ENCODE results near the gene CRTAC1.
A peak's percentile ranks its signal among the peaks of the same experiment; 100 is the strongest.

CRTAC1 gene

DNA sequence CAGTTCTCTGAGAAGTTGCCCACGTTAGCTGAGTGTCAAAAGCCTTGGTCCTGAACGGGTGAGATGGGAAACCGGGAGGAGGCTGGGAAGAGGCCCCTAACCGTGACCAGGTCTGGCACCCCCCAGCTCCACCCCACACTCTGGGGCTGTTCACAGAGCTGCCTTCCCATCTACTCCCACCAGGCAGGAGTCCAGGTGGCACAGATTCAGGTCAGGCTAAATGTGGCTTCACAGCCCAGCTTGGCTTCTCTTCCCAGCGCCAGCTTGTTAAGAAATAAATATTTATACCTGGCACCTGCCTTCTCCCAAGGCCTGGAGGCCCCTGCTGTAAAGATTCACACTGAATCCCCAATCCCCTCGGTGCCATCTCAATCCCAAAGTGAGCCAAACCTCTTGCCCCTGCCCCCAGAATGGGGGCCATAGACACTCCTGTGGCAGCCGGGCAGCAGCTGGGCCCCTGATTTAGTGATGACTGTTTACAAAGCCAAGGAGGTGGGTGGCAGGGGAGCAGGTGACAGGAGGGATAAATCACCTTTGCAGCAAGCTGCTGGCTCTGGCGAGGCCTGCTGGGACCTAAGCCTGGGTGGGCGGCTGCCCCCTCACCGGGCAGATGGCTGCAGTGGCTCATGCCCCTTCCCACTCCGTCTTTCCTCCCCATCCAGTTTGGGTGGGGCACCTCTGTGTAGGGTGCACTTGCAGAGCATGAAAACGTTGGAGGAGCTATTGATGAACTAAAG lies 108.2 kb downstream of the CRTAC1 start:
- TF ChIP-seq, protein P1, sequence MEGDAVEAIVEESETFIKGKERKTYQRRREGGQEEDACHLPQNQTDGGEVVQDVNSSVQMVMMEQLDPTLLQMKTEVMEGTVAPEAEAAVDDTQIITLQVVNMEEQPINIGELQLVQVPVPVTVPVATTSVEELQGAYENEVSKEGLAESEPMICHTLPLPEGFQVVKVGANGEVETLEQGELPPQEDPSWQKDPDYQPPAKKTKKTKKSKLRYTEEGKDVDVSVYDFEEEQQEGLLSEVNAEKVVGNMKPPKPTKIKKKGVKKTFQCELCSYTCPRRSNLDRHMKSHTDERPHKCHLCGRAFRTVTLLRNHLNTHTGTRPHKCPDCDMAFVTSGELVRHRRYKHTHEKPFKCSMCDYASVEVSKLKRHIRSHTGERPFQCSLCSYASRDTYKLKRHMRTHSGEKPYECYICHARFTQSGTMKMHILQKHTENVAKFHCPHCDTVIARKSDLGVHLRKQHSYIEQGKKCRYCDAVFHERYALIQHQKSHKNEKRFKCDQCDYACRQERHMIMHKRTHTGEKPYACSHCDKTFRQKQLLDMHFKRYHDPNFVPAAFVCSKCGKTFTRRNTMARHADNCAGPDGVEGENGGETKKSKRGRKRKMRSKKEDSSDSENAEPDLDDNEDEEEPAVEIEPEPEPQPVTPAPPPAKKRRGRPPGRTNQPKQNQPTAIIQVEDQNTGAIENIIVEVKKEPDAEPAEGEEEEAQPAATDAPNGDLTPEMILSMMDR (IDR thresholded peaks at IDR 0.05): no peak

DNA sequence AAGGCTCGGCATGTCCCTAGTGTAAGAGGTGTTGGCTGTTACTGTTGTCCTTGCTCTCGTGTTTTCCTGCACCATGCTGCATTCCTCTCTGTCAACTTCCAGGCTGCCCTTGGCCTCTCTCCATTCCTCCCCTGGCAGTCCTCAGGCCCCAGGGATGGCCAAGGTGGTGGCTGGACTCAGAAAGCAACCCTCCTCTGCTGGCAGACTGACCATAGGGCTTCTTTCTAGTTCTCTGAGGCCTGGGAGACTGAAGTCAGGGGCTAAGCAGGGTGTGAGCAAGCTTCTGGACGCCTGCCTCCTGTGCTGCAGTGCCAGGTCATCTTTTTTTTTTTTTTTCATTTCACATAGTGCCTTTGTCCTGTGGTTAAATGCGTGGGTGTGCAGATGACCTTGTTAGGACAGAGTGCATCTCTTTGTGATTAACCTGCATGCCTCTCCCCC lies 108.8 kb downstream of the CRTAC1 start:
- TF ChIP-seq, protein P1 (IDR thresholded peaks at IDR 0.05): no peak

GRCh38 chr10:97920865-97921264 lies 109.6 kb downstream of the CRTAC1 start:
- TF ChIP-seq, protein P1 (IDR thresholded peaks at IDR 0.05): no peak

GRCh38 chr10:97919012-97919411 lies 111.4 kb downstream of the CRTAC1 start:
- TF ChIP-seq, protein P1 (IDR thresholded peaks at IDR 0.05): no peak

DNA sequence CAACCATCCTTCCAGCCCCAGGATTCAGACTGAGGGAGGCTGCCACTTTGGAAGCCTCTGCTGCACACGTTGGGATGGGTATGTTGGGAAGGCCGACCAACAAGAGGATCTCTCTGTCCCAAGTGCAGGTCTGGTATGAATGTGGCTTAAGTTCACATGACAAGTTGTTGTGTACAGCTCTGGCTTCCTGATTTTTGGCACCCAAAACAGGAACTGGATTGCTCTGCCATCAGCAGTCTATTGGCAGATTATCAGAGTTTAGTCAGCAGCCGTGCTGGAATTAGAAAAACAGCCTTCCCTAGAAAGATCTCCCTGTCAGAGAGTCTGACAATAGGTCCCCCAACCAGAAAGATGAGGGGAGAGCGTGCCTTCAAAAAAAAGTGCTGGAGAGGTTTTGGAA lies 113.8 kb downstream of the CRTAC1 start:
- TF ChIP-seq, protein P1 (IDR thresholded peaks at IDR 0.05): no peak

DNA sequence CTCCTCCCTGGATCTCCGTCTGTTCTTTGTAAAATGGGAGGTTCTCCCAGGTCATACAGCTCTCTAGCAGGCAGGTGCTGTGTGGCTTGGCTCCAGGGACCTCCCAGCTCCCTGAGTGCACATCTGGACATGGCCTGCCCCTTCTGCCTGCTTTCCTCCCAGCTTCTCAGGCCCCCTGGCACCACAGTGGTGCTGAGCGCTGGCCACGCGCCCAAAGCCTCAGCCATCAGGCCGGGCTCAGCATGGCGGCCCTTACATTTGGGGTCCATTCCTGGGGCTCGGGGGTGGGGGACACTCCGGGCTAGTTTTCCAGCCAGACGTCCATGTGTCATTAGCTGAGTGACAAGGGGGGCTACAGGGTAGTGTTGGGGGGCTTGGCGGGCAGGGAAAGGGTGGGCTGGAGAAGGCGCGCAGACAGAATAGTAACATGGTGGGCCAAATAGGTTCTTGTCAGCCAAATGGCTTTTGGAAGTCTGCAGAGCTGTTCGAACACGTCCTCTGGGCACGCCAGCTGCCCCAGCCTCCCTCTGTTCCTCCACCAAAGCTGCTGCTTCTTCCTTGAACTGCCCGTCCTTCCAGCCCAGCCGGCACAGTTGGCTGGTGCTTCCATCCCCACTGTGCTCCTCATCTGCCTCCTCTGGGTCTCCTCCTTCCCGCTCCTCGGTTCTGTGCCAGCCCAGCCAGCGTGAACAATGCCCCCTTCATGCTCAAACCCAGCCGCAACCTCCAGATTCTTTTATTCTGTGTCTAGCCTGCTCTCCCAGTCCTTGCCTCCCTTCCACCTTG lies 114.9 kb downstream of the CRTAC1 start:
- TF ChIP-seq, protein P1 (IDR thresholded peaks at IDR 0.05): no peak

DNA sequence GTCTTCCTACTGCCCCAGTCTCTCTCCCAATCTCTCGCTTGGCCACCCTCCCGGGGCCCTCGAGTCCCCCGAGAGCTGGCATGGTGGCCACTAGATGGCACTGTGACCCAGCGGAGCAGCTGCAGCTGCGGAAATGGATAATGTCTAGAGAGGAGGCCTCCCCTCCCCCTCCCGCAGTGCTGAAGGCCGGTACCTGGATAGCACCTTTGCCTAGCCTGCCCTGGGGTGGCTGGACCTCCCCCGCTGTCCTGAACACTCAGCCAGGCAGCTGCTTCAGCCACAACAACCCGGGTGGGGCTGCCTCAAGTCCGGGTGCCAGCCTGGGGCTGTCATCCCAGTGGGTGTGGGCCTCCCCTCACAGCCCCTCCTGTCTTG lies 115.6 kb downstream of the CRTAC1 start:
- TF ChIP-seq, protein P1 (IDR thresholded peaks at IDR 0.05): peak; percentile 95

All from LNCAP (cell line).